TTC549 (cell line): Measurements from ENCODE around the gene TMEM221.
"Not testable (repeated sequence)": the region's sequence is repeated elsewhere in the genome, so short reads cannot be mapped to it uniquely, and the experiment has no call there.

Experiments used
- FAIRE-seq: peaks from 2 replicates; lab custom pipeline; 2012; peaks lifted over from hg19 to GRCh38; lab: Jason Lieb, UNC

TMEM221 gene

GRCh38 chr19:17448131-17448967, at the start of gene TMEM221:
Gene TMEM221, minus strand, starts transcription at chr19:17448668. Its CDS starts 206 bp downstream, at chr19:17448462.
- no peak for FAIRE-seq

DNA sequence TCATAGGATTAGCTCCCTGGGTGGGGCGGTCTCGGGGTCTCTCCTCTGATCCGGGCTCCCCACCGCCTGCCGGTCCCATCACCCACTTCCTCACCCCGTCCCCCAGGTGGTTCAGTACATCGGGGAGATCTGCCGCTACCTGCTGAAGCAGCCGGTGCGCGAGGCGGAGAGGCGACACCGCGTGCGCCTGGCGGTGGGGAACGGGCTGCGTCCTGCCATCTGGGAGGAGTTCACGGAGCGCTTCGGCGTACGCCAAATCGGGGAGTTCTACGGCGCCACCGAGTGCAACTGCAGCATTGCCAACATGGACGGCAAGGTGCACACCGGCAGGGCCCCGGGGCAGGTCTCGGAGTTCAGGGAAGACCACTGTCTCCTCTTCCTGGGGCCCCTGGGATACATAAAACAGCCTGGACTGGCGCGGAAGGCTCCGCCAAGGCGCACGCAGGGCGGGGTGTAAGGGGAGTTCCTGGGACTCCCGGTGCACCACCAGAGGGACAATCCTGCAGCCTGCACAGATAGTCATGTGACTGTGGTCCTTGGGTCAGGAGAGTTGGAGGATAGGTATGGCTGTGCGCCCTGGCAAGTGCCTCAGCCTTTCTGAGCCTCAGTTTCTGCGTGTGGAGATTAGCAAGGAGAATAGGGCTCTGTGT, 48.8 kb upstream of the TMEM221 start:
- no peak for FAIRE-seq

GRCh38 chr19:17496337-17496997, 48.0 kb upstream of the TMEM221 start:
- no peak for FAIRE-seq

GRCh38 chr19:17495639-17496296, 47.3 kb upstream of the TMEM221 start:
- FAIRE-seq: no peak

DNA sequence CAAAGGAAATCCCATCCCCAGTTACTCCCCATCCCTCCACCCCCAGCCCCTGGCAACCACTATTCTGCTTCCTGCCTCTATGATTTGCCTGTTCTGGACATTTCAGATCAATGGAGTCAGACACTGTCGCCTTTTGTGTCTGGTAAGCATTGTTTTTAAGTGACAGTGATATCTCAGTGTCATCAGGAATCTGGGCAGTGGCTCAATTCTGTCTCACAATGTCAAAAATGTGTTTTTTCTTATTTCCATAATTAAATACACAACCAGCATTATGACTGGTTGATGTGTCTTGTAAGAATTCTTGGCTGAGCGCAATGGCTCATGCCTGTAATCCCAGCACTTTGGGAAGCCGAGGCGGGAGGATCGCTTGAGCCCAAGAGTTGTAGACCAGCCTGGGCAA, 42.8 kb upstream of the TMEM221 start:
- no peak for FAIRE-seq

DNA sequence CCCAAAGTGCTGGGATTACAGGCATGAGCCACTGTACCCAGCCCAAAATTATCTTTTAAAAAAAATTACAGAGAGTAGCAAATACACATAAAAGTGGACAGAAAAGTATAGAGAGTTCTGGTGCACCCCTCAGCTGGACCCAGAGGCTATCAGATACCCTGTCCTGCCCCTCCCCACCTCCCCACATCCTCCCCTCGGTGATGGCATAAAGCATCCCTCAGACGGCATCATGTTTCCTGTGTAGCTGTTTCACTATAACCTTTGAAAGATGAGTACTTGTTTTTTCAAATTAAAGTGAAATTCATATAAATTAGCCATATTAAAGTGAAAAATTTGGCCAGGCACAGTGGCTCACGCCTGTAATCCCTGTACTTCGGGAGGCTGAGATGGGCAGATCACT, 41.9 kb upstream of the TMEM221 start:
- FAIRE-seq: no peak

- FAIRE-seq: no peak
Observed at GRCh38 chr19:17489392-17490030, 41.0 kb upstream of the TMEM221 start.

DNA sequence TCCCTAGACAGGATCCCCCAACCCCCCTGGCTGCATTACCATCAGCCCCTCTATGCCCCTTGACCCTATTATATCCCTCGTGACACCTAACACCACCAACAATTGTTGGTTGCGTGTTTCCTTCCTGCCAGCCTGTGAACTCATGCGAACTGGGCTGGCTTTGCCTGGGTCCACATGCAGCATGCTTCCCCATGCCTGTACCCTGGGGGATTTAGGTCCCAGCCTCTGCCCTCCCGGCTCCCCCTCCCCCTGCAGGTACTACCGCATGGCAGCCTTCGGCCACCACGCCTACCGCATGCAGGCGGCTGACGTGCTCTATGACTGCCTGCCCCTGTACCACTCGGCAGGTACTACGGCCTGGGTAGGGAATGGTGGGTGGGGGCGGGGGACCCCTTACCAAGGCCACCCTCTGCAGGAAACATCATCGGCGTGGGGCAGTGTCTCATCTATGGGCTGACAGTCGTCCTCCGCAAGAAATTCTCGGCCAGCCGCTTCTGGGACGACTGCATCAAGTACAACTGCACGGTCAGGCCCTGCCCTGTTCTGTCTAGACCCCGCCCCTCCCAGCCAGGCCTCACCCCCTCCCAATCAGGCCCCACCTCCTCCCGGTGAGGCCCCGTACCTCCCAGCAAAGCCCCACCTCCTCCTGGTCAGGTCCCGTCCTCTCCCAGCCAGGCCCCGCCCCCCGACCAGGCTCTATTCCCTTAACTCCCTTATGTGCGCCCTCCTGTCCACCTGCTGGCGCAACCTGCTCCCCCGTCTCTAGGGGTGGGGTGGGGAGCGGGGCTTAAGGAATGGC, 40.3 kb upstream of the TMEM221 start:
- no peak for FAIRE-seq

DNA sequence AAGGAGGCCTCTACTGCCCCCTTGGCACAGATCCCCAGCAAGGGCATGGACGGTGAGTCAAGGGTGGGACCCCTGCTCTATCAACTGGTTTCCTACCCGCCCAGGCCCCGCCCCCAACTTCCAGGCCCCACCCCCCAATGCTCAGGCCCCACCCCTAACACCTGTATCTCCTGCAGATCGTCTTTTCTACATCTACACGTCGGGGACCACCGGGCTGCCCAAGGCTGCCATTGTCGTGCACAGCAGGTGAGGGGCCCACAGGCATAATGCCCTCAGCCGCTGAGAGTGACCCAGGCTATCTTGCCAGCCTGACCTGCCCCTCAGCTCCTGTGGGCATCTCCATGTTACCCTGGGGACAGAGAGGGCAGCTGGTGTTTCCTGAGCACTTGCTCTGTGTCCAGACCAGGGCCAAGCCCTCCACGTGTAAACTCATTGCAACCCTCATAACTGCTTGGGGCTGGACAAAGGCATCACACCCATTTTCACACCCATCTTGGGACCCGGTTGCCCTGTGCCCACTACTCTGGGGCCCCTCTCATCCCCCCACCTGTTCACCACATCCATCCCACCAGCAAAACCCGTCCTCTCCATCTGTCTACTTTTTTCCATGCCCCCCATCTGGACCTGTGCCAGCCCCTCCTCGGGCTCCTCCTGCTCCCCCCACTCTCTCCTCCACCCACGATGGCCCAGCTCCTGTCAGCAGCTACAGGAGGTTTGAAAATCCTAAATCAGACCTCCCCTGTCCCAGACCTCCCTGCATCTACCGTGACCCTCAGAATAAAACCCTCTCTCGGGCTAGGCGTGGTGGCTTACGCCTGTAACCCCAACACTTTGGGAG, 39.0 kb upstream of the TMEM221 start:
- no peak for FAIRE-seq

DNA sequence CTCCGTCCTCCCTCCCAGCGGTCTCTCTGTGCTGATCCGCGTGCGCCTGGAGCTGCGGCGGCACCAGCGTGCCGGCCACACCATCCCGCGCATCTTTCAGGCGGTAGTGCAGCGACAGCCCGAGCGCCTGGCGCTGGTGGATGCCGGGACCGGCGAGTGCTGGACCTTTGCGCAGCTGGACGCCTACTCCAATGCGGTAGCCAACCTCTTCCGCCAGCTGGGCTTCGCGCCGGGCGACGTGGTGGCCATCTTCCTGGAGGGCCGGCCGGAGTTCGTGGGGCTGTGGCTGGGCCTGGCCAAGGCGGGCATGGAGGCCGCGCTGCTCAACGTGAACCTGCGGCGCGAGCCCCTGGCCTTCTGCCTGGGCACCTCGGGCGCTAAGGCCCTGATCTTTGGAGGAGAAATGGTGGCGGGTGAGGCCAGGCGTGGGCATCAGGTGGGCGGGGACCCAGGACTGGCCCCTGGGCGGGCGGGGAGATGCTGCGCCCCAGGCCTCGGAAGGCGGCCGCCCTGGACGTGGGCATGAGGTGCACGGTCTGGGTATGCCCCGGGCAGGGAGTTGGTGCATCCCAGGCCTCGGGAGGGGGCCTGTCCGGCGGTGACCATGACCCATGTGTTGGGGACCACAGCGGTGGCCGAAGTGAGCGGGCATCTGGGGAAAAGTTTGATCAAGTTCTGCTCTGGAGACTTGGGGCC, 38.2 kb upstream of the TMEM221 start:
- FAIRE-seq: no peak

DNA sequence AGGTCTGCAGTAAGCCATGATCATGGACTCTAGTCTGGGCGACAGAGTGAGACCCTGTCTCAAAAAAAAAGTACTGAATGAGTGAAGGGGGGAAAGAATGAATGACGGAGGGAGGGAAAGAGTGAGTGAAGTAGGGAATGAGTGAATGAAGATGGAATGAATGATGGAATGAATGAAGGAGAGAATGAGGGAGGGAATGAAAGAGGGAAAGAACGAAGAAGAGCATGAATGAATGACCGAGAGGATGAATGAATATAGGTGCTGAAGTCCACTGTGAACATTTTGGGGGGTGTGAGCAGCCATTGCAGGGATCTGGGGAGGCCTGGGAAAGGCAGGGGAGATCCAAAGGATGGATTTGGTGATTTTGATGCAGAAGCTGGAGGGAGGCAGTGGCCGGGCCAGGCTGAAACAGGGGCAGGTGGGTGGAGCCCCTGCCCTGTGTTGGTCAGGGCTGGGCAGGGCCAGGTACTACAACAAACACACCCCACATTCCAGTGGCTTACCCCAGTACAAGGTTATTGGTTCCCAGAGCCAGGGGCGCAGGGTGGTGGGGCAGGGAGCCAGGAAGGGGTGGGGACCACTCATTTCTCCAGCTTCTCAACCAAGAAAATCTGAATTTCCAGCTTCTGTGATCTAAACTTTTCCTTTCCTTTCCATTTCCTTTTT, 36.2 kb upstream of the TMEM221 start:
- FAIRE-seq: no peak

DNA sequence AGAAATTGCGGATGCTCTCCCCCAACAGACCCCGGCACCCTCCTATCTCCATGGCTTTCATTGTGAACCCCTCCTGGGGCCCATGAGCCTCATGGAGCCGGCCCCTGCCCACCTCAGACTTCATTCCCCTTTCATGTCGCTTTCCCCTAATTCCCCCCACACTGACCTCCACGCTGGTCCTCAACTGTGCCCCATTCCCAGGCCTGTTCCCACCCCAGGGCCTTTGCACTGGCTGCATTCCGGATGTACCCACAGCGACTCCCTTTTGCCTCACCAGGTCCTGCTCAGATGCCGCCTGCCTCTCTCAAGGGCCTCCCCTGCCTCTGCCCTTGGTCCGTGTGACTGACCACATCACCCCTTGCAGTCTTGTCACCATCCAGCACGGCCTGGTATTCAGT, 35.1 kb upstream of the TMEM221 start:
- FAIRE-seq: no peak

GRCh38 chr19:17482877-17483604, 34.6 kb upstream of the TMEM221 start:
- no peak for FAIRE-seq

- no peak for FAIRE-seq
Observed at GRCh38 chr19:17481986-17482385, 33.5 kb upstream of the TMEM221 start.

- FAIRE-seq: no peak
Observed at GRCh38 chr19:17479325-17479791, 30.9 kb upstream of the TMEM221 start.

GRCh38 chr19:17475541-17476115, 27.2 kb upstream of the TMEM221 start:
- FAIRE-seq: no peak

GRCh38 chr19:17475011-17475540, 26.6 kb upstream of the TMEM221 start:
- FAIRE-seq: not testable (repeated sequence)

- no peak for FAIRE-seq
Observed at GRCh38 chr19:17473041-17473440, 24.6 kb upstream of the TMEM221 start.
